ENCODE measurements around the gene LILRA6.
"Not testable (repeated sequence)": the region's sequence is repeated elsewhere in the genome, so short reads cannot be mapped to it uniquely, and the experiment has no call there.

The LILRA6 gene

GRCh38 chr19:54223277-54223936, 19.2 kb downstream of the LILRA6 start:
- H3K27me3 ChIP-seq (replicated peaks in 2 of 5; ENCODE audit: control insufficient read depth in 4 of 5, insufficient read depth in 5 of 5, low read length in 4 of 5); H3K4me1 ChIP-seq (ENCODE audit: control extremely low read depth in 1 of 4, control insufficient read depth in 4 of 4, insufficient read depth in 4 of 4, low read length in 3 of 4); DNase-seq; H3K4me3 ChIP-seq (ENCODE audit: control insufficient read depth in 1 of 7, extremely low read depth in 1 of 7, insufficient read depth in 4 of 7, low read depth in 2 of 7, low read length in 6 of 7); H3K27ac ChIP-seq (ENCODE audit: insufficient read depth in 1 of 2, low read depth in 1 of 2, low read length in 2 of 2, poor library complexity in 1 of 2, severe bottlenecking in 2 of 2); H3K9me3 ChIP-seq (ENCODE audit: control extremely low read depth in 1 of 5, control insufficient read depth in 4 of 5, insufficient read depth in 2 of 5, low read depth in 1 of 5, low read length in 4 of 5); H3K36me3 ChIP-seq (ENCODE audit: control insufficient read depth in 4 of 4, insufficient read depth in 4 of 4, low read length in 3 of 4): not testable (repeated sequence)
- CTCF ChIA-PET, result interaction anchor here (0.6 to 1.4 kb wide), 4 partner anchors 9 to 412 kb away, joined by 3 to 5 read pairs (median 3); no protein-coding TSS in a partner anchor
- POLR2A ChIA-PET, result interaction anchor here (1.5 kb wide), 1 partner anchor 13 kb away, joined by 3 read pairs; no protein-coding TSS in a partner anchor
- WGBS (ENCODE audit: insufficient coverage), result 79% methylated on average over 10 of the region's 14 CpGs

GRCh38 chr19:54222474-54223276, 19.9 kb downstream of the LILRA6 start, which contains the start of gene LILRB3:
Gene LILRB3 (minus strand): TSS chr19:54223007. CDS start chr19:54222976, 31 bp downstream.
- H3K36me3 ChIP-seq (ENCODE audit: control insufficient read depth in 4 of 4, insufficient read depth in 4 of 4, low read length in 3 of 4); H3K4me3 ChIP-seq (ENCODE audit: control insufficient read depth in 1 of 7, extremely low read depth in 1 of 7, insufficient read depth in 4 of 7, low read depth in 2 of 7, low read length in 6 of 7); H3K27me3 ChIP-seq (replicated peaks in 2 of 5; ENCODE audit: control insufficient read depth in 4 of 5, insufficient read depth in 5 of 5, low read length in 4 of 5); H3K27ac ChIP-seq (ENCODE audit: insufficient read depth in 1 of 2, low read depth in 1 of 2, low read length in 2 of 2, poor library complexity in 1 of 2, severe bottlenecking in 2 of 2); DNase-seq; H3K4me1 ChIP-seq (ENCODE audit: control extremely low read depth in 1 of 4, control insufficient read depth in 4 of 4, insufficient read depth in 4 of 4, low read length in 3 of 4); H3K9me3 ChIP-seq (ENCODE audit: control extremely low read depth in 1 of 5, control insufficient read depth in 4 of 5, insufficient read depth in 2 of 5, low read depth in 1 of 5, low read length in 4 of 5): not testable (repeated sequence)
- 87% methylated on average over 7 of the region's 16 CpGs for WGBS (ENCODE audit: insufficient coverage)
- ChIA-PET CTCF (interaction anchor here (0.6 to 1.4 kb wide), 3 partner anchors 10 to 411 kb away, joined by 3 to 5 read pairs (median 3); no protein-coding TSS in a partner anchor), POLR2A (interaction anchor here (1.5 kb wide), 1 partner anchor 12 kb away, joined by 3 read pairs; no protein-coding TSS in a partner anchor)

GRCh38 chr19:54221947-54222346, 20.6 kb downstream of the LILRA6 start:
- CTCF ChIA-PET; POLR2A ChIA-PET; H3K4me3 ChIP-seq (ENCODE audit: control insufficient read depth in 1 of 7, extremely low read depth in 1 of 7, insufficient read depth in 4 of 7, low read depth in 2 of 7, low read length in 6 of 7); H3K27me3 ChIP-seq (replicated peaks in 2 of 5; ENCODE audit: control insufficient read depth in 4 of 5, insufficient read depth in 5 of 5, low read length in 4 of 5); H3K27ac ChIP-seq (ENCODE audit: insufficient read depth in 1 of 2, low read depth in 1 of 2, low read length in 2 of 2, poor library complexity in 1 of 2, severe bottlenecking in 2 of 2); H3K36me3 ChIP-seq (ENCODE audit: control insufficient read depth in 4 of 4, insufficient read depth in 4 of 4, low read length in 3 of 4); H3K9me3 ChIP-seq (ENCODE audit: control extremely low read depth in 1 of 5, control insufficient read depth in 4 of 5, insufficient read depth in 2 of 5, low read depth in 1 of 5, low read length in 4 of 5); H3K4me1 ChIP-seq (ENCODE audit: control extremely low read depth in 1 of 4, control insufficient read depth in 4 of 4, insufficient read depth in 4 of 4, low read length in 3 of 4); DNase-seq: not testable (repeated sequence)
- no CpG with 5 or more reads among the region's 7 CpGs for WGBS (ENCODE audit: insufficient coverage)

GRCh38 chr19:54219702-54220101, 22.9 kb downstream of the LILRA6 start:
- H3K4me1 ChIP-seq (ENCODE audit: control extremely low read depth in 1 of 4, control insufficient read depth in 4 of 4, insufficient read depth in 4 of 4, low read length in 3 of 4); POLR2A ChIA-PET: not testable (repeated sequence)

GRCh38 chr19:54218960-54219661, 23.5 kb downstream of the LILRA6 start:
- no peak for DNase-seq
- Histone ChIP-seq H3K4me3 (ENCODE audit: control insufficient read depth in 1 of 7, extremely low read depth in 1 of 7, insufficient read depth in 4 of 7, low read depth in 2 of 7, low read length in 6 of 7) (no peak overlapping the region), H3K4me1 (ENCODE audit: control extremely low read depth in 1 of 4, control insufficient read depth in 4 of 4, insufficient read depth in 4 of 4, low read length in 3 of 4) (peaks cover 0 to 6% (median 3%) of the 10 kb centered on the region in 4 experiments), H3K36me3 (ENCODE audit: control insufficient read depth in 4 of 4, insufficient read depth in 4 of 4, low read length in 3 of 4) (peaks cover 0 to 8% (median 0%) of the 10 kb centered on the region in 4 experiments), H3K9me3 (ENCODE audit: control extremely low read depth in 1 of 5, control insufficient read depth in 4 of 5, insufficient read depth in 2 of 5, low read depth in 1 of 5, low read length in 4 of 5) (no peaks in the 10 kb centered on the region), H3K27me3 (replicated peaks in 2 of 5; ENCODE audit: control insufficient read depth in 4 of 5, insufficient read depth in 5 of 5, low read length in 4 of 5) (no peaks in the 10 kb centered on the region), H3K27ac (ENCODE audit: insufficient read depth in 1 of 2, low read depth in 1 of 2, low read length in 2 of 2, poor library complexity in 1 of 2, severe bottlenecking in 2 of 2) (no peak overlapping the region)
- WGBS (ENCODE audit: insufficient coverage), result 97% methylated on average over 19 of the region's 27 CpGs
- ChIA-PET POLR2A (no interaction called here), CTCF (interaction anchor here (1.2 kb wide), 2 partner anchors 13 to 19 kb away, joined by 3 read pairs; partner anchors contain the start of gene RPS9)

More at GRCh38 chr19:54219702-54220101, 22.9 kb downstream of the LILRA6 start:
- 100% methylated on average over 1 of the region's 5 CpGs for WGBS (ENCODE audit: insufficient coverage)
- DNase-seq; H3K9me3 ChIP-seq (ENCODE audit: control extremely low read depth in 1 of 5, control insufficient read depth in 4 of 5, insufficient read depth in 2 of 5, low read depth in 1 of 5, low read length in 4 of 5); H3K27me3 ChIP-seq (replicated peaks in 2 of 5; ENCODE audit: control insufficient read depth in 4 of 5, insufficient read depth in 5 of 5, low read length in 4 of 5); H3K27ac ChIP-seq (ENCODE audit: insufficient read depth in 1 of 2, low read depth in 1 of 2, low read length in 2 of 2, poor library complexity in 1 of 2, severe bottlenecking in 2 of 2); H3K36me3 ChIP-seq (ENCODE audit: control insufficient read depth in 4 of 4, insufficient read depth in 4 of 4, low read length in 3 of 4); H3K4me3 ChIP-seq (ENCODE audit: control insufficient read depth in 1 of 7, extremely low read depth in 1 of 7, insufficient read depth in 4 of 7, low read depth in 2 of 7, low read length in 6 of 7): not testable (repeated sequence)
- CTCF ChIA-PET, result interaction anchor here (1.2 kb wide), 1 partner anchor 20 kb away, joined by 3 read pairs; the partner anchor contains the start of gene RPS9

GRCh38 chr19:54218259-54218658, 24.3 kb downstream of the LILRA6 start:
- DNase-seq, result no peak
- 99% methylated on average over 8 of the region's 8 CpGs for WGBS (ENCODE audit: insufficient coverage)
- POLR2A ChIA-PET, result no interaction called here
- H3K4me1 ChIP-seq (ENCODE audit: control extremely low read depth in 1 of 4, control insufficient read depth in 4 of 4, insufficient read depth in 4 of 4, low read length in 3 of 4), result peaks cover 0 to 5% (median 2%) of the 10 kb centered on the region in 4 experiments
- H3K4me3 ChIP-seq (ENCODE audit: control insufficient read depth in 1 of 7, extremely low read depth in 1 of 7, insufficient read depth in 4 of 7, low read depth in 2 of 7, low read length in 6 of 7), result no peak overlapping the region
- CTCF ChIA-PET, result interaction anchor here (1.2 kb wide), 1 partner anchor 14 kb away, joined by 3 read pairs; no protein-coding TSS in a partner anchor
- H3K27me3 ChIP-seq (replicated peaks in 2 of 5; ENCODE audit: control insufficient read depth in 4 of 5, insufficient read depth in 5 of 5, low read length in 4 of 5), result no peaks in the 10 kb centered on the region
- no peaks in the 10 kb centered on the region for H3K9me3 ChIP-seq (ENCODE audit: control extremely low read depth in 1 of 5, control insufficient read depth in 4 of 5, insufficient read depth in 2 of 5, low read depth in 1 of 5, low read length in 4 of 5)
- peaks cover 0 to 8% (median 0%) of the 10 kb centered on the region in 4 experiments for H3K36me3 ChIP-seq (ENCODE audit: control insufficient read depth in 4 of 4, insufficient read depth in 4 of 4, low read length in 3 of 4)
- no peak overlapping the region for H3K27ac ChIP-seq (ENCODE audit: insufficient read depth in 1 of 2, low read depth in 1 of 2, low read length in 2 of 2, poor library complexity in 1 of 2, severe bottlenecking in 2 of 2)

Measured in common myeloid progenitor, CD34-positive (primary cell).